ENCODE data around the gene GAD1. TPM values are rescaled to one million over a fixed set of nuclear protein-coding genes. Genes with fewer than 3 reads are reported as not detected.

The GAD1 gene
- total RNA-seq, 3 donors from 2014 or later (not counting 1 experiment from before 2014, with no cell fraction given), result not detected

DNA sequence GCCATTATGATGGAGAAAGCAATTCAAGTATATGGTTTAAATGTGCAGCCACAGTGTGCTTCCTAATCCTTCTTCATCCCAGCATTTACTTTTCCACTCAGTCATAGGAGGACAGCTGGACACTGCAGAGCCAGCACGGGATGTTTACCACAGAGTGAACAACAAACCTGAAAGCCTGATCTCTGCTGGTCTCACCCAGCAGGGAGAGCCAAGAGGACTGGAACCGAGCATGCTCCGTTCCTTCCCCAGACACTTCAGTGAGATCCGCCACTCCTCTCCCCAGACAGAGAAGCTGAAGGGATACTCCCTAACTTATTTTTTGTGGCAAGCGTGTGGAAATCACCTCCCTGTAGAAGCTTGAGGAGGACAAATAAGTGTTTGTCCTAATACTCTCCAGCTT lies 89.2 kb downstream of the GAD1 start:
- H3K4me3 ChIP-seq (ENCODE audit: low read length), result no peak overlapping the region
- no peaks in the 10 kb centered on the region for H3K36me3 ChIP-seq (ENCODE audit: control insufficient read depth, insufficient read depth, low read length)
- DNase-seq (no peak), ATAC-seq (no peak)
- Mint-ChIP-seq H3K27ac (no peak overlapping the region), H3K27me3 (ENCODE audit: low read depth in 2 of 2) (peaks cover 15 to 26% of the 10 kb centered on the region in 2 donors), H3K9me3 (peaks cover 7% of the 10 kb centered on the region in 2 donors), H3K4me3 (no peak overlapping the region), H3K4me1 (no peaks in the 10 kb centered on the region), H3K36me3 (peaks cover 16% of the 10 kb centered on the region)
- H3K9me3 ChIP-seq (ENCODE audit: control insufficient read depth, insufficient read depth, low read length), result peaks cover 12% of the 10 kb centered on the region
- no peak overlapping the region for H3K27ac ChIP-seq (ENCODE audit: low read length)
- no peaks in the 10 kb centered on the region for H3K27me3 ChIP-seq (ENCODE audit: control insufficient read depth, insufficient read depth, low read length)
- TF ChIP-seq, protein P1, sequence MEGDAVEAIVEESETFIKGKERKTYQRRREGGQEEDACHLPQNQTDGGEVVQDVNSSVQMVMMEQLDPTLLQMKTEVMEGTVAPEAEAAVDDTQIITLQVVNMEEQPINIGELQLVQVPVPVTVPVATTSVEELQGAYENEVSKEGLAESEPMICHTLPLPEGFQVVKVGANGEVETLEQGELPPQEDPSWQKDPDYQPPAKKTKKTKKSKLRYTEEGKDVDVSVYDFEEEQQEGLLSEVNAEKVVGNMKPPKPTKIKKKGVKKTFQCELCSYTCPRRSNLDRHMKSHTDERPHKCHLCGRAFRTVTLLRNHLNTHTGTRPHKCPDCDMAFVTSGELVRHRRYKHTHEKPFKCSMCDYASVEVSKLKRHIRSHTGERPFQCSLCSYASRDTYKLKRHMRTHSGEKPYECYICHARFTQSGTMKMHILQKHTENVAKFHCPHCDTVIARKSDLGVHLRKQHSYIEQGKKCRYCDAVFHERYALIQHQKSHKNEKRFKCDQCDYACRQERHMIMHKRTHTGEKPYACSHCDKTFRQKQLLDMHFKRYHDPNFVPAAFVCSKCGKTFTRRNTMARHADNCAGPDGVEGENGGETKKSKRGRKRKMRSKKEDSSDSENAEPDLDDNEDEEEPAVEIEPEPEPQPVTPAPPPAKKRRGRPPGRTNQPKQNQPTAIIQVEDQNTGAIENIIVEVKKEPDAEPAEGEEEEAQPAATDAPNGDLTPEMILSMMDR (IDR thresholded peaks at IDR 0.05), result no peak
- intact Hi-C loops (cut with micrococcal nuclease), result no loop called here
- WGBS (ENCODE audit: insufficient coverage), result 82% methylated on average over 5 of the region's 5 CpGs
- H3K4me1 ChIP-seq (ENCODE audit: control insufficient read depth, insufficient read depth, low read length), result no peaks in the 10 kb centered on the region

Other genes starting within 250 kb of the GAD1 start
- gene SP5, start 101.5 kb upstream of the GAD1 start, total RNA-seq, result not detected
- not detected for gene ERICH2, start 46.5 kb upstream of the GAD1 start, total RNA-seq
- gene GORASP2, start 112.4 kb downstream of the GAD1 start, total RNA-seq, result 10 to 100 TPM; 75.3 to 94.5 (median 80.3) TPM